Measurements from ENCODE around the gene GPAM.

DNA sequence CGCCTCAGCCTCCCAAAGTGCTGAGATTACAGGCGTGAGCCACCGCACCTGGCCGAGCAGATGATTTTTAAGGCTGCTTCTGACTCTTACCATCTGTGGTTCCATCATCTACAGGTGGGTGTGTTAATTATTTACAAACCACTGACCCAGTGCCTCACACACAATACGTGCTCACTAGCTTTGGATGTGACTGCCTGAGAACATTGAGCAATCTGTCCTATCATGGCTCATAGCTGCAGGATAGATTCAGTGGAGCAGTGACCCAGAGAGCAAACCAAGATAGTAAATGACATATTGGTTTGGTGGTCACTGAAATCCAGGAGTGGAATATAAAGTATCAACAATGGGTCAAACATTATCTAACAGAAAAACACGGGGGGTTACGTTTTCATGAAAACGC, 24.1 kb downstream of the GPAM start:
- TF ChIP-seq, protein P1, sequence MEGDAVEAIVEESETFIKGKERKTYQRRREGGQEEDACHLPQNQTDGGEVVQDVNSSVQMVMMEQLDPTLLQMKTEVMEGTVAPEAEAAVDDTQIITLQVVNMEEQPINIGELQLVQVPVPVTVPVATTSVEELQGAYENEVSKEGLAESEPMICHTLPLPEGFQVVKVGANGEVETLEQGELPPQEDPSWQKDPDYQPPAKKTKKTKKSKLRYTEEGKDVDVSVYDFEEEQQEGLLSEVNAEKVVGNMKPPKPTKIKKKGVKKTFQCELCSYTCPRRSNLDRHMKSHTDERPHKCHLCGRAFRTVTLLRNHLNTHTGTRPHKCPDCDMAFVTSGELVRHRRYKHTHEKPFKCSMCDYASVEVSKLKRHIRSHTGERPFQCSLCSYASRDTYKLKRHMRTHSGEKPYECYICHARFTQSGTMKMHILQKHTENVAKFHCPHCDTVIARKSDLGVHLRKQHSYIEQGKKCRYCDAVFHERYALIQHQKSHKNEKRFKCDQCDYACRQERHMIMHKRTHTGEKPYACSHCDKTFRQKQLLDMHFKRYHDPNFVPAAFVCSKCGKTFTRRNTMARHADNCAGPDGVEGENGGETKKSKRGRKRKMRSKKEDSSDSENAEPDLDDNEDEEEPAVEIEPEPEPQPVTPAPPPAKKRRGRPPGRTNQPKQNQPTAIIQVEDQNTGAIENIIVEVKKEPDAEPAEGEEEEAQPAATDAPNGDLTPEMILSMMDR (IDR thresholded peaks at IDR 0.05): no peak
- TF ChIP-seq EZH2 (IDR thresholded peaks at IDR 0.05; ENCODE audit: borderline replicate concordance, insufficient read depth, low read depth, low read length, poor library complexity, severe bottlenecking): no peak
